ENCODE measurements around the gene CTBP2. TPM values are rescaled to one million over a fixed set of nuclear protein-coding genes. Genes with fewer than 3 reads are reported as not detected.

The CTBP2 gene
- total RNA-seq, 2 donors from 2014 or later, result 106 to 172 TPM

GRCh38 chr10:125116041-125116649 lies 44.2 kb downstream of the CTBP2 start:
- Histone ChIP-seq H3K36me3 (no peaks in the 10 kb centered on the region), H3K27me3 (no peaks in the 10 kb centered on the region), H3K9me3 (no peaks in the 10 kb centered on the region), H3K9ac (ENCODE audit: low read depth in 2 of 2, low read length in 2 of 2) (no peak overlapping the region), H3K4me3 (no peak overlapping the region), H3K4me1 (peaks cover 15% of the 10 kb centered on the region), H3K27ac (no peak overlapping the region)
- DNase-seq, result no peak
- TF ChIP-seq CTCF (IDR thresholded peaks at IDR 0.05), result no peak
- intact Hi-C loops (cut with DNase I), result no loop called here

- Histone ChIP-seq H3K36me3 (no peaks in the 10 kb centered on the region), H3K9ac (ENCODE audit: low read depth in 2 of 2, low read length in 2 of 2) (no peak overlapping the region), H3K27ac (no peak overlapping the region), H3K4me1 (peaks cover 11% of the 10 kb centered on the region), H3K9me3 (no peaks in the 10 kb centered on the region), H3K4me3 (no peak overlapping the region), H3K27me3 (no peaks in the 10 kb centered on the region)
- intact Hi-C loops (cut with DNase I), result no loop called here
- no peak for DNase-seq
- TF ChIP-seq CTCF (IDR thresholded peaks at IDR 0.05), result no peak
Measured at GRCh38 chr10:125115409-125115808, 45.0 kb downstream of the CTBP2 start.

GRCh38 chr10:125114761-125115391 lies 45.5 kb downstream of the CTBP2 start:
- intact Hi-C loops (cut with DNase I), result no loop called here
- H3K4me3 ChIP-seq, result no peak overlapping the region
- no peak overlapping the region for H3K9ac ChIP-seq (ENCODE audit: low read depth in 2 of 2, low read length in 2 of 2)
- H3K27me3 ChIP-seq, result no peaks in the 10 kb centered on the region
- TF ChIP-seq CTCF (IDR thresholded peaks at IDR 0.05), result no peak
- peaks cover 8% of the 10 kb centered on the region for H3K4me1 ChIP-seq
- DNase-seq, result no peak
- no peaks in the 10 kb centered on the region for H3K36me3 ChIP-seq
- no peak overlapping the region for H3K27ac ChIP-seq
- H3K9me3 ChIP-seq, result no peaks in the 10 kb centered on the region

GRCh38 chr10:125113691-125114371 lies 46.5 kb downstream of the CTBP2 start:
- intact Hi-C loops (cut with DNase I), result no loop called here
- H3K9ac ChIP-seq (ENCODE audit: low read depth in 2 of 2, low read length in 2 of 2), result no peak overlapping the region
- peaks cover 3% of the 10 kb centered on the region for H3K4me1 ChIP-seq
- peaks cover 5% of the 10 kb centered on the region for H3K36me3 ChIP-seq
- no peak overlapping the region for H3K27ac ChIP-seq
- no peak for TF ChIP-seq CTCF (IDR thresholded peaks at IDR 0.05)
- H3K9me3 ChIP-seq, result no peaks in the 10 kb centered on the region
- no peak overlapping the region for H3K4me3 ChIP-seq
- no peaks in the 10 kb centered on the region for H3K27me3 ChIP-seq
- DNase-seq, result no peak

- H3K27ac ChIP-seq, result no peak overlapping the region
- H3K4me1 ChIP-seq, result no peaks in the 10 kb centered on the region
- DNase-seq, result no peak
- H3K27me3 ChIP-seq, result no peaks in the 10 kb centered on the region
- intact Hi-C loops (cut with DNase I), result no loop called here
- no peak overlapping the region for H3K4me3 ChIP-seq
- no peak overlapping the region for H3K9ac ChIP-seq (ENCODE audit: low read depth in 2 of 2, low read length in 2 of 2)
- peaks cover 7% of the 10 kb centered on the region for H3K36me3 ChIP-seq
- H3K9me3 ChIP-seq, result no peaks in the 10 kb centered on the region
- no peak for TF ChIP-seq CTCF (IDR thresholded peaks at IDR 0.05)
Measured at GRCh38 chr10:125112697-125113494, 47.5 kb downstream of the CTBP2 start.
